Hippocampal formation (tissue), 2 donors: ENCODE results near the gene VTCN1.

Experiments used
- DNase-seq, 2 donors: peaks; one replicate each; lab custom pipeline; 2025; lab: John Stamatoyannopoulos, UW

The VTCN1 gene

GRCh38 chr1:117209094-117209493 lies 1.6 kb downstream of the VTCN1 start:
- no peak for DNase-seq

GRCh38 chr1:117208580-117208979 lies 2.1 kb downstream of the VTCN1 start:
- no peak for DNase-seq

GRCh38 chr1:117205368-117205767 lies 5.4 kb downstream of the VTCN1 start:
- DNase-seq: no peak

- no peak for DNase-seq
Observed at GRCh38 chr1:117201808-117202207, 8.9 kb downstream of the VTCN1 start.

GRCh38 chr1:117198097-117198496 lies 12.6 kb downstream of the VTCN1 start:
- DNase-seq: no peak

GRCh38 chr1:117189726-117190125 lies 21.0 kb downstream of the VTCN1 start:
- no peak for DNase-seq

GRCh38 chr1:117188816-117189437 lies 21.8 kb downstream of the VTCN1 start:
- no peak for DNase-seq

GRCh38 chr1:117188170-117188815 lies 22.4 kb downstream of the VTCN1 start:
- DNase-seq: no peak

- no peak for DNase-seq
Observed at GRCh38 chr1:117183112-117183511, 27.6 kb downstream of the VTCN1 start.

- DNase-seq: no peak
Observed at GRCh38 chr1:117182319-117182718, 28.4 kb downstream of the VTCN1 start.

GRCh38 chr1:117181630-117182041 lies 29.1 kb downstream of the VTCN1 start:
- no peak for DNase-seq

- DNase-seq: no peak
Observed at GRCh38 chr1:117180147-117180967, 30.4 kb downstream of the VTCN1 start.

GRCh38 chr1:117179471-117179870 lies 31.3 kb downstream of the VTCN1 start:
- DNase-seq: no peak

GRCh38 chr1:117178756-117179155 lies 32.0 kb downstream of the VTCN1 start:
- no peak for DNase-seq

- no peak for DNase-seq
Observed at GRCh38 chr1:117177376-117177775, 33.4 kb downstream of the VTCN1 start.

- no peak for DNase-seq
Observed at GRCh38 chr1:117176579-117176978, 34.1 kb downstream of the VTCN1 start.

GRCh38 chr1:117174851-117175250 lies 35.9 kb downstream of the VTCN1 start:
- no peak for DNase-seq

- no peak for DNase-seq
Observed at GRCh38 chr1:117173691-117174090, 37.0 kb downstream of the VTCN1 start.

- DNase-seq: no peak
Observed at GRCh38 chr1:117173006-117173405, 37.7 kb downstream of the VTCN1 start.

- peak in 1 of 2 donors; percentile 4 for DNase-seq
Observed at GRCh38 chr1:117171900-117172511, 38.7 kb downstream of the VTCN1 start.

GRCh38 chr1:117169871-117170596 lies 40.7 kb downstream of the VTCN1 start:
- DNase-seq: no peak

- DNase-seq: no peak
Observed at GRCh38 chr1:117167402-117167801, 43.3 kb downstream of the VTCN1 start.
